A549 (cell line): ENCODE data around the gene CABP4.

Experiments
- CEBPB ChIP-seq, 2 experiments: fragments of >200 bp in 1 of 2; sonication (Bioruptor Twin) in 1 of 2; formaldehyde crosslinking in 1 of 2; IDR thresholded peaks; 2 replicates each; pipeline ENCODE4 v1.6.1; 2012 to 2016
- ESRRA ChIP-seq: fragments of 150-350 bp; IDR thresholded peaks from 2 replicates; pipeline ENCODE4 v1.6.1; 2014; ENCODE audit warnings: mild to moderate bottlenecking, low read length, borderline replicate concordance
- HOXA7 ChIP-seq: fragments of 250-450 bp; sonication (Bioruptor Pico); IDR thresholded peaks from 2 replicates; pipeline ENCODE4 v1.5.0; 2020; ENCODE audit warnings: mild to moderate bottlenecking, moderate library complexity
- JUN ChIP-seq, 2 experiments: fragments of >200 bp; sonication (Bioruptor Twin); formaldehyde crosslinking; IDR thresholded peaks; 2 replicates in 1 of 2; 3 replicates in 1 of 2; pipeline ENCODE4 v1.6.1; 2016 to 2017
- JUNB ChIP-seq: fragments of >200 bp; sonication (Bioruptor Twin); formaldehyde crosslinking; IDR thresholded peaks from 2 replicates; pipeline ENCODE4 v1.6.1; 2016
- KDM1A ChIP-seq: fragments of 200-600 bp; sonication (generic); IDR thresholded peaks from 2 replicates; pipeline ENCODE4 v1.6.1; 2016; ENCODE audit warnings: low read depth, mild to moderate bottlenecking
- RARB ChIP-seq: fragments of 250-450 bp; sonication (Bioruptor Pico); IDR thresholded peaks from 2 replicates; pipeline ENCODE4 v1.8.0; 2021; ENCODE audit warnings: mild to moderate bottlenecking, moderate library complexity
- RFX5 ChIP-seq: fragments of 450-650 bp; IDR thresholded peaks from 2 replicates; pipeline ENCODE4 v1.7.1; 2014; ENCODE audit warnings: antibody characterized with exemption, mild to moderate bottlenecking, moderate library complexity
- RNF2 ChIP-seq: fragments of 200-600 bp; sonication (generic); IDR thresholded peaks from 2 replicates; pipeline ENCODE4 v1.6.1; 2016; ENCODE audit warnings: low read depth, mild to moderate bottlenecking, antibody characterized with exemption, moderate library complexity, borderline replicate concordance
- TF ChIP-seq, protein P1 (sequence below): fragments of 150-350 bp; IDR thresholded peaks from 2 replicates; pipeline ENCODE4 v1.6.1; 2014; ENCODE audit warnings: low read depth, mild to moderate bottlenecking, low read length
- TF ChIP-seq, protein P2 (sequence below): fragments of >200 bp; sonication (Bioruptor Twin); formaldehyde crosslinking; IDR thresholded peaks from 3 replicates; pipeline ENCODE4 v1.5.1; 2016

DNA sequence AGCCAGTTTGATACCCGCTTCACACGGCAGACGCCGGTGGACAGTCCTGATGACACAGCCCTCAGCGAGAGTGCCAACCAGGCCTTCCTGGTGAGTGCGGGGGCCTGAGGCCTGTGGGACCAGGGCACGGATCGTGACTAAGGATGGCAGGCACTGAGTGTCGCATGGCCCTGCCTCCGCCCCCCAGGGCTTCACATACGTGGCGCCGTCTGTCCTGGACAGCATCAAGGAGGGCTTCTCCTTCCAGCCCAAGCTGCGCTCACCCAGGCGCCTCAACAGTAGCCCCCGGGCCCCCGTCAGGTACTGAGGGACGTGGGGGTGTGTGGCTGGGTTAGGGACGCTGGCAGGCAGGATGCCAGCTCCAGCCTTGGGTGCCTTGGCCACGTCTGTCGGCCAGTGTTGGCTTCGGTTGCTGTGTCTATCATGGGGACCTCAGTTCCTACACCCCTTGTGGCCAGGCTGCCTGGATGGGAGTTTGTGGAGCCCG lies 20.7 kb upstream of the CABP4 start:
- TF ChIP-seq, protein P1, sequence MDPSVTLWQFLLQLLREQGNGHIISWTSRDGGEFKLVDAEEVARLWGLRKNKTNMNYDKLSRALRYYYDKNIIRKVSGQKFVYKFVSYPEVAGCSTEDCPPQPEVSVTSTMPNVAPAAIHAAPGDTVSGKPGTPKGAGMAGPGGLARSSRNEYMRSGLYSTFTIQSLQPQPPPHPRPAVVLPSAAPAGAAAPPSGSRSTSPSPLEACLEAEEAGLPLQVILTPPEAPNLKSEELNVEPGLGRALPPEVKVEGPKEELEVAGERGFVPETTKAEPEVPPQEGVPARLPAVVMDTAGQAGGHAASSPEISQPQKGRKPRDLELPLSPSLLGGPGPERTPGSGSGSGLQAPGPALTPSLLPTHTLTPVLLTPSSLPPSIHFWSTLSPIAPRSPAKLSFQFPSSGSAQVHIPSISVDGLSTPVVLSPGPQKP = no peak
- TF ChIP-seq, protein P2, sequence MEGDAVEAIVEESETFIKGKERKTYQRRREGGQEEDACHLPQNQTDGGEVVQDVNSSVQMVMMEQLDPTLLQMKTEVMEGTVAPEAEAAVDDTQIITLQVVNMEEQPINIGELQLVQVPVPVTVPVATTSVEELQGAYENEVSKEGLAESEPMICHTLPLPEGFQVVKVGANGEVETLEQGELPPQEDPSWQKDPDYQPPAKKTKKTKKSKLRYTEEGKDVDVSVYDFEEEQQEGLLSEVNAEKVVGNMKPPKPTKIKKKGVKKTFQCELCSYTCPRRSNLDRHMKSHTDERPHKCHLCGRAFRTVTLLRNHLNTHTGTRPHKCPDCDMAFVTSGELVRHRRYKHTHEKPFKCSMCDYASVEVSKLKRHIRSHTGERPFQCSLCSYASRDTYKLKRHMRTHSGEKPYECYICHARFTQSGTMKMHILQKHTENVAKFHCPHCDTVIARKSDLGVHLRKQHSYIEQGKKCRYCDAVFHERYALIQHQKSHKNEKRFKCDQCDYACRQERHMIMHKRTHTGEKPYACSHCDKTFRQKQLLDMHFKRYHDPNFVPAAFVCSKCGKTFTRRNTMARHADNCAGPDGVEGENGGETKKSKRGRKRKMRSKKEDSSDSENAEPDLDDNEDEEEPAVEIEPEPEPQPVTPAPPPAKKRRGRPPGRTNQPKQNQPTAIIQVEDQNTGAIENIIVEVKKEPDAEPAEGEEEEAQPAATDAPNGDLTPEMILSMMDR = no peak
- no peak for TF ChIP-seq RARB
- TF ChIP-seq JUN (IDR thresholded peaks at IDR 0.05) = no peak
- TF ChIP-seq ESRRA = no peak
- no peak for TF ChIP-seq HOXA7 (CRISPR knock-in tag)
- no peak for TF ChIP-seq KDM1A
- TF ChIP-seq CEBPB (IDR thresholded peaks at IDR 0.05) = no peak
- no peak for TF ChIP-seq RFX5
- TF ChIP-seq JUNB = no peak
- no peak for TF ChIP-seq RNF2
